HG02571 (cell line): ENCODE data around the gene LSM2.
"Not testable (repeated sequence)": the region's sequence is repeated elsewhere in the genome, so short reads cannot be mapped to it uniquely, and the experiment has no call there.

ENCODE experiments used
- ATAC-seq: cut with Tn5 transposase; IDR thresholded peaks from one replicate; pipeline ENCODE4 v1.9.1; 2021; ENCODE audit warnings: mild to moderate bottlenecking, moderate library complexity; ENCODE audit not compliant: unreplicated experiment

LSM2 gene

GRCh38 chr6:31799781-31800180 lies 7.0 kb downstream of the LSM2 start:
- no peak for ATAC-seq

- ATAC-seq: no peak
Observed at GRCh38 chr6:31797588-31797987, 9.2 kb downstream of the LSM2 start.

GRCh38 chr6:31796993-31797385 lies 9.8 kb downstream of the LSM2 start:
- no peak for ATAC-seq

GRCh38 chr6:31795616-31796298 lies 11.0 kb downstream of the LSM2 start, which contains the start of gene VARS1:
VARS1 (minus strand) TSS chr6:31795752; CDS start chr6:31795217, 535 bp downstream.
- ATAC-seq: peak; percentile 68

GRCh38 chr6:31794866-31795615 lies 11.7 kb downstream of the LSM2 start:
- ATAC-seq: peak; percentile 8

- ATAC-seq: no peak
Observed at GRCh38 chr6:31794294-31794865, 12.4 kb downstream of the LSM2 start.

- not testable (repeated sequence) for ATAC-seq
Observed at GRCh38 chr6:31793927-31794245, 12.9 kb downstream of the LSM2 start.

- ATAC-seq: no peak
Observed at GRCh38 chr6:31792761-31793171, 14.0 kb downstream of the LSM2 start.

GRCh38 chr6:31792090-31792374 lies 14.7 kb downstream of the LSM2 start:
- no peak for ATAC-seq

GRCh38 chr6:31791324-31792089 lies 15.3 kb downstream of the LSM2 start:
- ATAC-seq: no peak

GRCh38 chr6:31785475-31785874 lies 21.3 kb downstream of the LSM2 start:
- ATAC-seq: no peak

GRCh38 chr6:31784098-31784925 lies 22.5 kb downstream of the LSM2 start:
- no peak for ATAC-seq

- no peak for ATAC-seq
Observed at GRCh38 chr6:31782126-31782855, 24.5 kb downstream of the LSM2 start.

GRCh38 chr6:31781244-31782125 lies 25.3 kb downstream of the LSM2 start:
- ATAC-seq: no peak

GRCh38 chr6:31780507-31781243 lies 26.1 kb downstream of the LSM2 start:
- no peak for ATAC-seq

GRCh38 chr6:31779908-31780307 lies 26.9 kb downstream of the LSM2 start:
- no peak for ATAC-seq

- no peak for ATAC-seq
Observed at GRCh38 chr6:31778999-31779885, 27.5 kb downstream of the LSM2 start.
